Stimulated activated CD4-positive, alpha-beta T cell treated with anti-CD3 and anti-CD28 coated beads, Interleukin-1b, Interleukin-23, amount 100 ng/mL, for 4 hours (primary cell): Measurements from ENCODE around the gene SETDB2.
A peak's percentile ranks its signal among the peaks of the same experiment; 100 is the strongest.

ENCODE experiments used
- DNase-seq, 2 donors: peaks; one replicate each; pipeline ENCODE4 v3.0.0-alpha.2; 2020; ENCODE audit warnings: low read depth in 2 of 2

Gene SETDB2

DNA sequence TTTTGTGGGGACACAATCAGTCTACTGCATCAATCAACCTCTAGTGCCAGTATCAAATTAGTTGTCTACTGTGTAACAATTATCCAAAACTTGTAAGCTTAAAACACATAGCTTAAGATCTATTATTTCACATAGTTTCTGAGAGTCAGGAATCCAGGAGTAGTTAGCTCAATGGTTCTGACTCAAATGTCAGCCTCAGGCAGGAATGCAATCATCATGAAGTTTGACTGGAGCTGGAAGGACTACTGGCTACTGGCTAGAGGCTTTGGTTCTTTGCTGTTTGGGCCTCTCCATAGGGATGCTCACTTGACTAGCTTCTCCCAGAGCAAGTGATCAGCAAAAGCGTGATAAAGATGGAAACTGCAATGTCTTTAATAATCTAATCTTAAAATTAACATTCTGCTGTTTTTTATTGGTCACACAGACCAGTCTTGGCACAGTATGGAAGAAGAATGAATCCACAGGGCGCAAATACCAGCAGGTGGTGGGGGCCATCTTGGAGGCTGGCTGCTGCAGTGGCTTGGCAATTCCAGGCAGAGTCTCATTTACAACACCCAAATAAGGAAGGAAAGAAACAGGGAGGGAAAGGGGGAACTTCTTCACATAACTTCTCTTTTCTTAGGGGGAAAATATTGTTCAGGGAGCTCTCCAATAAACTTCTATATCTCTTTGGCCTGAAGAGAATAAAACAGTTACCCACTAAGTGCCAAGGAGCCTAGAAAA is 15.9 kb upstream of the SETDB2 start:
- DNase-seq: no peak

DNA sequence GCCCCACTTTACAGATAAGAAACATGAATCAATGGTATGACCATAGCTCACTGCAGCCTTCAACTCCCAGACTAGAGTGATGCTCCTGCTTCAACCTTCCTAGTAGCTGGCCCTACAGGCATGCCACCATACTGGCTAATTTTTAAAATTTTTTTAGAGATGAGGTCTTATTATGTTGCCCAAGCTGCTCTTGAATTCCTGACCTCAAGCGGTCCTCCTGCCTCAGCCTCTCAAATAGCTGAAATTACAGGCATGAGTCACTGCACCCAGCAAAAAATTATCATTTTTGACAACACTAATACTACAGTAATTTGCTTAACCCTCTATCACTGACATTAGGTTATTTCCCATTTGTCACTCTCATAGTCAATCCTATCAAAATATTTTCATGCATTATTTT is 15.0 kb upstream of the SETDB2 start:
- no peak for DNase-seq

- DNase-seq: no peak
These were observed 8.1 kb upstream of the SETDB2 start for GRCh38 chr13:49435992-49436391.

GRCh38 chr13:49436890-49437289 is 7.2 kb upstream of the SETDB2 start:
- no peak for DNase-seq

DNA sequence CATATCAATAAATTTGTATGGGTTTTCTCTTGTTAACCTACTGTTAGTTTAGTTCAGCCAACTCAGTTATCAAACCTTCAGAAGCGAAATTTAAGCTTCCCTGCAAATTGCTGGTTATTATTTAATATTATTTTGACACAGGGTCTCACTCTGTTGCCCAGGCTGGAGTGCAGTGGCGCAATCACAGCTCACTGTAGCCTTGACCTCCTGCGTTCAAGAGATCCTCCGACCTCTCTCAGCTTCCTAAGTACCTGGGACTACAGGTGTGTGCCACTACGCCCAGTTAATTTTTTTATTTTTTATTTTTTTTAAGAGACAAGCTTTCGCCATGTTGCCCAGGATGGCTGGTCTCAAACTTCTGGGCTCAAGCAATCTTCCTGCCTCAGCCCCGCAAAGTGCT is 6.4 kb upstream of the SETDB2 start:
- DNase-seq: no peak

DNA sequence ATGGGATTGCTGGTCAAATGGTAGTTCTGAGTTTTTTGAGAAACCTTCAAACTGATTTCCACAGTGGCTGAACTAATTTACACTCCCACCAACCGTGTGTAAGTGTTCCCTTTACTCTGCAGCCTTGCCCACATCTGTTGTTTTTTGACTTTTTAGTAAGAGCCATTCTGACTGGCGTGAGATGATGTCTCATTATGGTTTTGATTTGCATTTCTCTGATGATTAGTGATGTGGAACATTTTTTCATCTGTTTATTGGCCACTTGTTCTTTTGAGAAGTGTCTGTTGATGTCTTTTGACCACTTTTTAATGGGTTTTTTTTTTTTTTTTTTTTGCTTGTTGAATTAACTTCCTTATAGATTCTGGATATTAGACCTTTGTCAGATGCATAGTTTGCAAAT is 4.5 kb upstream of the SETDB2 start:
- no peak for DNase-seq

DNA sequence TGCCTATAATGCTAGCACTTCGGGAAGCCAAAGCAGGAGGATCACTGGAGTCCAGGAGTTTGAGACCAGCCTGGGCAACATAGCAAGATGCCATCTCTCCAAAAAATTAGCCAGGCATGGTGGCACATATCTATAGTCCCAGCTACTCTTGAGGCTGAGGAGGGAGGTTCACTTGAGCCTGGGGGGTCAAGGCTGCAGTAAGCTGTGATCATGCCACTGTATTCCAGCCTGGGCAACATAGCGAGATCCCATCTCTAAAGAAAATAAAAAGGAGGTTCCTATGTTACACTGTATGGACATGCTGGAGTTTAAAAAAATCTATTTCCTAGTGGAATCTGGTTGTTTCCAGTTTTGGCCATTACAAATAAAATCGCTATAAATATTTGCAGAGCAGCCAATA is 2.8 kb upstream of the SETDB2 start:
- no peak for DNase-seq

DNA sequence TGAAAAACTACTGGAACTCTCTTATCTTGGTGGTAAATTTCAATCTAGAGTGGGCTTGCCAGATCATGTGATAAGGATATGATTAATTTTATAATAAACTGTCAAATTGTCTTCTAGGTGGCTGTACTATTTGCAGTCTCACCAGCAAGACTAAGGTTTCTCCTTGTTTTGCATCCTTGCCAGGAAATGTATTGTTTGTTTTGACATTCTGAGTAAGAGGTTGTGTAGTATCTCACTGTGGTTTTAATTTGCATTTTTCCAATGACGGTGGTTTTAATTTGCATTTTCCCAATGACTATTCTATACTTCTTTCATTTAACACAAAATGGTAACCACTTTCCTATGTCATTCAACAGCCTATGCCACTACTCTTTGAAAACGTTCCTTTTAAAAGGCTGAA is 2.2 kb upstream of the SETDB2 start:
- no peak for DNase-seq

GRCh38 chr13:49443357-49443703 is 744 bp upstream of the SETDB2 start:
- DNase-seq: peak in 1 of 2 donors; percentile 8

DNA sequence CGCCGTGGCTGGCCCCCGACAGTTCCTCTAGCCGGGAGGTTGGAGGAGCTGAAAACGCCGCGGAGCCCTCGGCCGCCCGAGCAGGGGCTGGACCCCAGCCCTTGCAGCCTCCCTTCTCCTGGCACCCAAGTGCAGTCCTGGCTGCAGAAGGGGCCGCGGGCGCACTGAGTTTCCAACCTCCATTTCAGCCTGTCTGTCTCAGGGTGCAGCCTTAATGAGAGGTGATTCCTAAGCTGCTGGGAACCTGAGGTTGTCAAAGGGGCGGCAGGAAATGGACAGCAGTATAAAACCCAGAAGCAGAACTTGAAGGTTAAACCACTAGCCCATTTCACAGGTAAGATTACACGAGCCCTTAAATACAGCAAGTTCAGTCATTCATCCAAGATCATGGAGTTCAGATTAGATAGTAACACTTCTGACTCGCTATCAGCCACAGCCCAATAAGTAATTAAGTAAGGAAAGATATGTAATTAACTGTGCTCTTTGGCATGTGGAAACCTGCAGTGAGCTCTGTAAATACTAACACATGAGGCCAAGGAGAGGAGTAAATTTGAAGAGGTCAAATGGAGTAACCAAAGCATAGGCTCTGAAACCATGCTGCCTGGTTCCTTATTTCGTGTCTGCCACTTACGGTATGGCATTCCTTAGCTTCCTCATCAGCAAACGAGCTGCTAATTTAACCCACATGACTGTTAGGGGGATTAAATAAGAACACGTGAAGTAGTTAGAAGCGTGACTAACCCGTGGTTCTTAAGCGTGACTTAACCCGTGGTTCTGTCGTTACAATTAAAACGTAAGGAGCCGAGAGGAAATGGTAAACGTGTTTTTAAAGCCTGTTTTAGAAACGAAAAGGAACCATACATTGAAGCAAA is 686 bp downstream of the SETDB2 start:
- peak in 1 of 2 donors; percentile 24 for DNase-seq

- no peak for DNase-seq
These were observed 2.4 kb downstream of the SETDB2 start for GRCh38 chr13:49446473-49446872.

- no peak for DNase-seq
These were observed 4.7 kb downstream of the SETDB2 start for GRCh38 chr13:49448753-49449152.

- no peak for DNase-seq
These were observed 6.2 kb downstream of the SETDB2 start for GRCh38 chr13:49450105-49450819.

- DNase-seq: no peak
These were observed 8.8 kb downstream of the SETDB2 start for GRCh38 chr13:49452725-49453457.

DNA sequence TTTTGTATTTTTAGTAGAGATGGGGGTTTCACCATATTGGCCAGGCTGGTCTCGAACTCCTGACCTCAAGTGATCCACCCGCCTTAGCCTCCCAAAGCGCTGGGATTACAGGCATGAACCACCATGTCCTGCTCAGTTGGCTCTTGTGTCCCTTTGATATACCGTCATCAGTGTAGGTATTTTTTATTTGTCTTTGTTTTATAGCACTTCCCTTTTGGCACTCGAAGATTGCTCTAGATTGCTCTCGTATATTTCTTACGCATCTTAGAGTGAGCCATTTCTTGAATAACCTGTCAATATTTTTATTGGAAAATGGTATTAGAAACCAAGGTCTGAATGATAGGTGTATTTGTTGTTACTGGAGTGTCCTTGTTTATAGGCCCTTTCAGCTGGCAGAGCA is 9.4 kb downstream of the SETDB2 start:
- no peak for DNase-seq

DNA sequence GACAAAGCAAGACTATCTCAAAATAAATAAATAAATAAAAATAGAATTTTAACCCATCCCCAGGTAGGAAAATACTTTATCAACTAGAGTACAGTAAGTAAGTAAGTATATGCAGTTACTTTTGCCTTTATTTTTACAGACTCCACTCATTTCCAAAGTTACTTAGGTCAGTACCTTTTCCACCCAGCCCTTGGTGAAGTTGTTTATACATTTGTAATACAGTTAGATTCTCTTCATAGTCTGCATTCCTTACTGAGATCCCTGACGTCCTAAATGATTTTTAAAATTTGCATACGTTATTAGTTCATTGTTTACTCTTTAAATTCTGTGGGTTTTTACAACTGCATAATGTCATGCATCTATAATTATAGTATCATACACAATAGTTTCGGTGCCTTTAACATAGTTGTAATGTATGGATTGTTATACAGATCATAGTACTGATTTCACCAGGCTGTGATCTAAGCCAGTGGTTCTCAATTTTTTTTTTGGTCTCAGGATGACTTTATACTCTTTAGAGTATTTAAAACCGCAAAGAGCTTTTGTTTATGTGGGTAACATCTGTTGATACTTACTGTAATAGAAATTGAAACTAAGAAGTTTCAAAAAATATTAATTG is 10.4 kb downstream of the SETDB2 start:
- DNase-seq: no peak

DNA sequence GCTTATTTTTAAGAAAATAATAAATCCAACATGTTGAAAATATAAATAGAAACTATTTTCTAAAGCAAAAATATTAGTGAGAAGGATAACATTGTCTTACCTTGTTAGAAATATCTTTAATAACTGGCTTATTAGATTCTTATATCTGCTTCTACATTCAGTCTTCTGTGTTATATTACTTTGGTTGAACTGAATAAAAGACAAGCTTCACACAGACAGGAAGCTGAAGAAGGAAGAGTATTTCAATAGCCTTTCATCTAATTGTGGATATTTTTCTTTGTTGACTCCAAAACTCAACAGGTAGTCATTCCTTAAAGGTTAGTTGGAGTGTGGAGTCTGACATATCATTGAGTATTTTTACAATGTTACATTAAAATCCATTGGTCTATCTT is 10.9 kb downstream of the SETDB2 start:
- DNase-seq: no peak

- DNase-seq: no peak
These were observed 12.1 kb downstream of the SETDB2 start for GRCh38 chr13:49456156-49456555.

GRCh38 chr13:49457221-49457620 is 13.1 kb downstream of the SETDB2 start:
- no peak for DNase-seq

DNA sequence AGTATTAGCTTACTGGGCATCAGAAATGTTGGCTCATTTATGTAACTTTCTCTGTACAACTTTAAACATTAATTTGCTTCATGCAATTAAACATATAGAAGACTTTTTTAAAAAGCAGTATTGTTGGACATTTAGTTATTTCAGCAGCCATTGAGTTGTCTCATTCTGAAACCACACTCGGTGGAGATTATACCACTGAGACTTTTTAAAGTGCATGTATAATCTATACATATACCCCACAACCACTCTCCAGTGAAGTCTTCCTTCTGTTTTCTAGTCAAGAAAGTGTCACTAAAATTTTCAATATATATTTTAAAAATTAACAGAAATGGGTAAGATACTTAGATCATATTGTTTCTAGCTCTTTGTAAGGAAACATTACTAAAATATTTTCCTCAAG is 15.5 kb downstream of the SETDB2 start:
- no peak for DNase-seq

- no peak for DNase-seq
These were observed 20.0 kb downstream of the SETDB2 start for GRCh38 chr13:49464085-49464484.
